K562 (cell line): ENCODE measurements around the gene SST. TPM values are rescaled to one million over a fixed set of nuclear protein-coding genes. Genes with fewer than 3 reads are reported as not detected.

ENCODE experiments used
- polyA plus RNA-seq, 8 experiments: library from polyadenylated mRNA; depleted of rRNA in 4 of 8; stranded (reverse) in 5 of 8; unstranded in 3 of 8; fragments of >200 nt; fragmentation: Nextera tagmentation in 2 of 8; fragmentation: Illumina TruSeq in 1 of 8; extraction: Ambion mirVana in 2 of 8; extraction: Trizol in 1 of 8; gene quantifications; 2 replicates each; pipeline versions ENCODE4 v1.2.1 to v1.2.3, GENCODE V29; 2011 to 2014; ENCODE audit warnings: inconsistent platforms in 1 of 8, missing spikeins in 1 of 8
- total RNA-seq, 7 experiments: library from RNA; depleted of rRNA in 6 of 7; stranded (reverse); fragments of >200 nt in 6 of 7; fragmentation: Illumina TruSeq in 2 of 7; extraction: Trizol in 2 of 7; gene quantifications; 2 replicates each; pipeline versions ENCODE4 v1.2.1 to v1.2.3, GENCODE V29; 2011 to 2021; ENCODE audit warnings: low replicate concordance in 1 of 7
- TF ChIP-seq, protein P1 (sequence below): fragments of 450-650 bp; IDR thresholded peaks from 2 replicates; pipeline ENCODE4 v1.6.1; 2016; ENCODE audit warnings: low read depth

SST gene
- total and polyA plus RNA-seq, 9 of the 15 experiments (the other 6 are each of a cell fraction or from before 2014, with no cell fraction given) = not detected

- TF ChIP-seq, protein P1, sequence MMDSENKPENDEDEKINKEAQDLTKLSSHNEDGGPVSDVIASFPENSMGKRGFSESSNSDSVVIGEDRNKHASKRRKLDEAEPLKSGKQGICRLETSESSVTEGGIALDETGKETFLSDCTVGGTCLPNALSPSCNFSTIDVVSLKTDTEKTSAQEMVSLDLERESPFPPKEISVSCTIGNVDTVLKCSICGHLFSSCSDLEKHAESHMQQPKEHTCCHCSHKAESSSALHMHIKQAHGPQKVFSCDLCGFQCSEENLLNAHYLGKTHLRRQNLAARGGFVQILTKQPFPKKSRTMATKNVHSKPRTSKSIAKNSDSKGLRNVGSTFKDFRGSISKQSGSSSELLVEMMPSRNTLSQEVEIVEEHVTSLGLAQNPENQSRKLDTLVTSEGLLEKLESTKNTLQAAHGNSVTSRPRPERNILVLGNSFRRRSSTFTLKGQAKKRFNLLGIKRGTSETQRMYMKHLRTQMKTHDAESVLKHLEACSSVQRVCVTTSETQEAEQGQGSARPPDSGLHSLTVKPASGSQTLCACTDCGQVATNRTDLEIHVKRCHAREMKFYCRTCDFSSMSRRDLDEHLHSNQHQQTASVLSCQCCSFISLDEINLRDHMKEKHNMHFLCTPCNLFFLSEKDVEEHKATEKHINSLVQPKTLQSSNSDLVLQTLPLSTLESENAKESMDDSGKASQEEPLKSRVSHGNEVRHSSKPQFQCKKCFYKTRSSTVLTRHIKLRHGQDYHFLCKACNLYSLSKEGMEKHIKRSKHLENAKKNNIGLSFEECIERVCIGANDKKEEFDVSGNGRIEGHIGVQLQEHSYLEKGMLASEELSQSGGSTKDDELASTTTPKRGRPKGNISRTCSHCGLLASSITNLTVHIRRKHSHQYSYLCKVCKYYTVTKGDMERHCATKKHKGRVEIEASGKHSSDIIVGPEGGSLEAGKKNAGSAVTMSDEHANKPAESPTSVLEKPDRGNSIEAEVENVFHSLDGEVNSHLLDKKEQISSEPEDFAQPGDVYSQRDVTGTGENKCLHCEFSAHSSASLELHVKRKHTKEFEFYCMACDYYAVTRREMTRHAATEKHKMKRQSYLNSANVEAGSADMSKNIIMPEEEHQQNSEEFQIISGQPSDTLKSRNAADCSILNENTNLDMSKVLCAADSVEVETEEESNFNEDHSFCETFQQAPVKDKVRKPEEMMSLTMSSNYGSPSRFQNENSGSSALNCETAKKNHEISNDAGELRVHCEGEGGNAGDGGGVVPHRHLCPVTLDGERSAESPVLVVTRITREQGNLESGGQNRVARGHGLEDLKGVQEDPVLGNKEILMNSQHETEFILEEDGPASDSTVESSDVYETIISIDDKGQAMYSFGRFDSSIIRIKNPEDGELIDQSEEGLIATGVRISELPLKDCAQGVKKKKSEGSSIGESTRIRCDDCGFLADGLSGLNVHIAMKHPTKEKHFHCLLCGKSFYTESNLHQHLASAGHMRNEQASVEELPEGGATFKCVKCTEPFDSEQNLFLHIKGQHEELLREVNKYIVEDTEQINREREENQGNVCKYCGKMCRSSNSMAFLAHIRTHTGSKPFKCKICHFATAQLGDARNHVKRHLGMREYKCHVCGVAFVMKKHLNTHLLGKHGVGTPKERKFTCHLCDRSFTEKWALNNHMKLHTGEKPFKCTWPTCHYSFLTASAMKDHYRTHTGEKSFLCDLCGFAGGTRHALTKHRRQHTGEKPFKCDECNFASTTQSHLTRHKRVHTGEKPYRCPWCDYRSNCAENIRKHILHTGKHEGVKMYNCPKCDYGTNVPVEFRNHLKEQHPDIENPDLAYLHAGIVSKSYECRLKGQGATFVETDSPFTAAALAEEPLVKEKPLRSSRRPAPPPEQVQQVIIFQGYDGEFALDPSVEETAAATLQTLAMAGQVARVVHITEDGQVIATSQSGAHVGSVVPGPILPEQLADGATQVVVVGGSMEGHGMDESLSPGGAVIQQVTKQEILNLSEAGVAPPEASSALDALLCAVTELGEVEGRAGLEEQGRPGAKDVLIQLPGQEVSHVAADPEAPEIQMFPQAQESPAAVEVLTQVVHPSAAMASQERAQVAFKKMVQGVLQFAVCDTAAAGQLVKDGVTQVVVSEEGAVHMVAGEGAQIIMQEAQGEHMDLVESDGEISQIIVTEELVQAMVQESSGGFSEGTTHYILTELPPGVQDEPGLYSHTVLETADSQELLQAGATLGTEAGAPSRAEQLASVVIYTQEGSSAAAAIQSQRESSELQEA = no peak
Observed at GRCh38 chr3:187648177-187648576, 22.0 kb downstream of the SST start (continued).
